GM08714 (cell line): Measurements from ENCODE around the gene TAS2R7.

Experiments used
- H3K4me3 ChIP-seq: fragments of 200-500 bp; sonication (Bioruptor generic); 2 replicates; pipeline ENCODE4 v1.5.1; 2014; ENCODE audit warnings: mild to moderate bottlenecking, low read length, inconsistent platforms
- ZNF274 ChIP-seq: IDR thresholded peaks from 2 replicates; pipeline ENCODE4 v1.6.1; 2012; ENCODE audit warnings: mild to moderate bottlenecking, low read depth, low read length

Gene TAS2R7

GRCh38 chr12:10779103-10779502, 23.3 kb downstream of the TAS2R7 start:
- no peak for TF ChIP-seq ZNF274
- no peak overlapping the region for H3K4me3 ChIP-seq

- TF ChIP-seq ZNF274, result no peak
These were observed 31.2 kb downstream of the TAS2R7 start for GRCh38 chr12:10771132-10771733.

GRCh38 chr12:10759657-10760056, 42.8 kb downstream of the TAS2R7 start:
- no peak overlapping the region for H3K4me3 ChIP-seq
- no peak for TF ChIP-seq ZNF274

More at GRCh38 chr12:10771132-10771733, 31.2 kb downstream of the TAS2R7 start:
- H3K4me3 ChIP-seq, result no peak overlapping the region

DNA sequence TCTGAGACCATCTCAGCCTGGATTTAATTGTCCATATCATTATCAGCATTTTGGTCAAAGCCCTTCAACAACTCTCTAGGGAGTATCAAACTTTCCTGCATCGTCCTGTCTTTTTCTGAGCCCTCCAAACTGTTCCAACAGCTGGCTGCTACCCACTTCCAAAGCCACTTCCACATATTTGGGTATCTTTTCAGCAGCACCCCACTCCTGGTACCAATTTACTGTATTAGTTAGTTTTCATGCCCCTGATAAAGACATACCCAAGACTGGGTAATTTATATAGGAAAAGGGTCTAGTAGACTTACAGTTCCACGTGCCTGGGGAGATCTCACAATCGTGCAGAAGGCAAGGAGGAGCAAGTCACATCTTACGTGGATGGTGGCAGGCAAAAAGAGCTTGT, 46.2 kb downstream of the TAS2R7 start:
- no peak overlapping the region for H3K4me3 ChIP-seq
- TF ChIP-seq ZNF274, result no peak

GRCh38 chr12:10753059-10753458, 49.4 kb downstream of the TAS2R7 start:
- no peak for TF ChIP-seq ZNF274
- H3K4me3 ChIP-seq, result no peak overlapping the region
